ENCODE results near the gene SNCG.

GRCh38 chr10:86946213-86947155 lies 11.9 kb upstream of the SNCG start:
- TF ChIP-seq EZH2 (optimal IDR thresholded peaks at IDR 0.05; ENCODE audit: low read depth, low read length) (no peak), CTCF (IDR thresholded peaks at IDR 0.05; ENCODE audit: low read length) (no peak)

All from MM.1S (cell line).